ENCODE data around the gene KAT7. TPM values are rescaled to one million over a fixed set of nuclear protein-coding genes. Genes with fewer than 3 reads are reported as not detected.

Gene KAT7
- polyA plus RNA-seq, 1 donor from 2014 or later, result 31.0 TPM

DNA sequence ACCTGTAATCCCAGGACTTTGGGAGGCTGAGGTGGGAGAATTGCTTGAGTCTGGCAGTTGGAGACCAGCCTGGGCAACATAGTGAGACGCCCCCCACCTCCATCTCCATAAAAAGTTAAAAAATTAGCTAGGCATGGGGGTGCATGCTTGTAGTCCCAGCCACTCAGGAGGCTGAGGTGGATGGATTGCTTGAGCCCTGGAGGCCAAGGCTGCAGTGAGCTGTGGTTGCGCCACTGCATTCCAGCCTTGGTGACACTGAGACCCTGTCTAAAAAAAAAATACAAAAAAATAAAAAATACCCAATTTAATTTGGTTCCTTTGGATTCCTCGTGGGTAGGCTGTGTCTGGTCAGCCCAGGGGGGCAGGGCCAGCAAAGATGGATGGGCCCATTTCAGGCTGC, 85.4 kb downstream of the KAT7 start:
- no peaks in the 10 kb centered on the region for H3K36me3 ChIP-seq (ENCODE audit: insufficient read depth, low read length)
- no peak overlapping the region for H3K4me3 ChIP-seq (ENCODE audit: low read length)
- no peak overlapping the region for H3K9ac ChIP-seq (ENCODE audit: low read length)
- no peaks in the 10 kb centered on the region for H3K79me2 ChIP-seq (replicated peaks; ENCODE audit: insufficient read depth, low read length)
- no peaks in the 10 kb centered on the region for H3F3A ChIP-seq (ENCODE audit: insufficient read depth, low read length, poor library complexity, severe bottlenecking)
- H3K27ac ChIP-seq (ENCODE audit: low read length), result no peak overlapping the region
- no peaks in the 10 kb centered on the region for H3K9me3 ChIP-seq (ENCODE audit: low read length)
- H3K27me3 ChIP-seq (ENCODE audit: insufficient read depth, low read depth, low read length), result no peaks in the 10 kb centered on the region
- H3K9me2 ChIP-seq (ENCODE audit: insufficient read depth, low read length), result no peaks in the 10 kb centered on the region
- H2AFZ ChIP-seq (ENCODE audit: low read depth, low read length), result no peak overlapping the region
- no peak overlapping the region for H3K4me2 ChIP-seq (ENCODE audit: low read length)
- no peaks in the 10 kb centered on the region for H4K20me1 ChIP-seq (ENCODE audit: insufficient read depth)
- TF ChIP-seq EP300 (conservative IDR thresholded peaks at IDR 0.05; ENCODE audit: poor library complexity, severe bottlenecking), result no peak
- TF ChIP-seq TAF1 (IDR thresholded peaks at IDR 0.05; ENCODE audit: low read depth), result no peak
- TF ChIP-seq RAD21 (conservative IDR thresholded peaks at IDR 0.05), result no peak
- TF ChIP-seq REST (IDR thresholded peaks at IDR 0.05; ENCODE audit: borderline replicate concordance), result no peak
- TF ChIP-seq SMC3 (conservative IDR thresholded peaks at IDR 0.05; ENCODE audit: poor library complexity), result no peak
- no peak for TF ChIP-seq MXI1 (conservative IDR thresholded peaks at IDR 0.05; ENCODE audit: poor library complexity, severe bottlenecking)
- TF ChIP-seq POLR2AphosphoS5 (IDR thresholded peaks at IDR 0.05), result no peak
- TF ChIP-seq EZH2 (IDR thresholded peaks at IDR 0.05; ENCODE audit: borderline replicate concordance, insufficient read depth, low read length, poor library complexity, severe bottlenecking), result no peak
- TF ChIP-seq, protein P1, sequence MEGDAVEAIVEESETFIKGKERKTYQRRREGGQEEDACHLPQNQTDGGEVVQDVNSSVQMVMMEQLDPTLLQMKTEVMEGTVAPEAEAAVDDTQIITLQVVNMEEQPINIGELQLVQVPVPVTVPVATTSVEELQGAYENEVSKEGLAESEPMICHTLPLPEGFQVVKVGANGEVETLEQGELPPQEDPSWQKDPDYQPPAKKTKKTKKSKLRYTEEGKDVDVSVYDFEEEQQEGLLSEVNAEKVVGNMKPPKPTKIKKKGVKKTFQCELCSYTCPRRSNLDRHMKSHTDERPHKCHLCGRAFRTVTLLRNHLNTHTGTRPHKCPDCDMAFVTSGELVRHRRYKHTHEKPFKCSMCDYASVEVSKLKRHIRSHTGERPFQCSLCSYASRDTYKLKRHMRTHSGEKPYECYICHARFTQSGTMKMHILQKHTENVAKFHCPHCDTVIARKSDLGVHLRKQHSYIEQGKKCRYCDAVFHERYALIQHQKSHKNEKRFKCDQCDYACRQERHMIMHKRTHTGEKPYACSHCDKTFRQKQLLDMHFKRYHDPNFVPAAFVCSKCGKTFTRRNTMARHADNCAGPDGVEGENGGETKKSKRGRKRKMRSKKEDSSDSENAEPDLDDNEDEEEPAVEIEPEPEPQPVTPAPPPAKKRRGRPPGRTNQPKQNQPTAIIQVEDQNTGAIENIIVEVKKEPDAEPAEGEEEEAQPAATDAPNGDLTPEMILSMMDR (IDR thresholded peaks at IDR 0.05; ENCODE audit: poor library complexity, severe bottlenecking), result no peak

DNA sequence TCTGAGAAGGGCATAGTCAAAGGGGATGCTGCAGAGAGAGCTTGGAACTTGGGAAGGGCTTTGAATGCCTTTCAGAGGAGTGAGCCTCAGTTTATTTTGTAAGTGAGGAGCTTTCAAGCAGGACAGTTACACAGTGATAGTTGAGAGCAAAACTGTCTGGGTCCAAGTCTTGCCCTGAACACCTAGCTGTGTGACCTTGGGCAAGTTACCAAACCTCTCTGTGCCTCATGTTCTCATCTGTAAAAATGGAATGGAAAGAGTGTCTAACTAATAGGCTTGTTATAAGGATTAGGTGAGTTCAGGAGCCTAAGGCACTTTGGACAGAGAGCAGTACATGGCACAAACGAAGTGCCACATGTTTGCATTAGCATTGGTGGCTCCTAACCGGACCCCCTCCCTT, 86.4 kb downstream of the KAT7 start:
- no peak for TF ChIP-seq TAF1 (IDR thresholded peaks at IDR 0.05; ENCODE audit: low read depth)
- no peak for TF ChIP-seq RAD21 (conservative IDR thresholded peaks at IDR 0.05)
- TF ChIP-seq REST (IDR thresholded peaks at IDR 0.05; ENCODE audit: borderline replicate concordance), result no peak
- no peak for TF ChIP-seq SMC3 (conservative IDR thresholded peaks at IDR 0.05; ENCODE audit: poor library complexity)
- TF ChIP-seq, protein P1 (IDR thresholded peaks at IDR 0.05; ENCODE audit: poor library complexity, severe bottlenecking), result no peak
- no peak for TF ChIP-seq MXI1 (conservative IDR thresholded peaks at IDR 0.05; ENCODE audit: poor library complexity, severe bottlenecking)
- no peak for TF ChIP-seq EZH2 (IDR thresholded peaks at IDR 0.05; ENCODE audit: borderline replicate concordance, insufficient read depth, low read length, poor library complexity, severe bottlenecking)
- TF ChIP-seq POLR2AphosphoS5 (IDR thresholded peaks at IDR 0.05), result no peak
- no peak for TF ChIP-seq EP300 (conservative IDR thresholded peaks at IDR 0.05; ENCODE audit: poor library complexity, severe bottlenecking)
- no peaks in the 10 kb centered on the region for H3K27me3 ChIP-seq (ENCODE audit: insufficient read depth, low read depth, low read length)

More for the DNA sequence above, 86.4 kb downstream of the KAT7 start:
- Histone ChIP-seq H3K36me3 (ENCODE audit: insufficient read depth, low read length) (no peaks in the 10 kb centered on the region), H3K79me2 (replicated peaks; ENCODE audit: insufficient read depth, low read length) (no peaks in the 10 kb centered on the region), H3K9me2 (ENCODE audit: insufficient read depth, low read length) (no peaks in the 10 kb centered on the region), H3K9ac (ENCODE audit: low read length) (no peak overlapping the region), H3K27ac (ENCODE audit: low read length) (no peak overlapping the region), H2AFZ (ENCODE audit: low read depth, low read length) (no peak overlapping the region), H3K9me3 (ENCODE audit: low read length) (no peaks in the 10 kb centered on the region), H4K20me1 (ENCODE audit: insufficient read depth) (no peaks in the 10 kb centered on the region), H3F3A (ENCODE audit: insufficient read depth, low read length, poor library complexity, severe bottlenecking) (no peaks in the 10 kb centered on the region), H3K4me2 (ENCODE audit: low read length) (no peak overlapping the region), H3K4me3 (ENCODE audit: low read length) (no peak overlapping the region)
